Kidney epithelial cell (primary cell): Measurements from ENCODE around the gene ACTN4. TPM values are rescaled to one million over a fixed set of nuclear protein-coding genes. Genes with fewer than 3 reads are reported as not detected.

Experiments used
- DNase-seq: peaks from one replicate; pipeline ENCODE4 v3.0.0-alpha.2; 2010; ENCODE audit warnings: low read depth
- H3K27me3 ChIP-seq: 2 replicates; pipeline ENCODE4 v1.6.0; 2011; ENCODE audit warnings: low read length; ENCODE audit not compliant: control insufficient read depth, insufficient read depth
- H3K36me3 ChIP-seq: 2 replicates; pipeline ENCODE4 v1.5.1; 2011; ENCODE audit warnings: low read length; ENCODE audit not compliant: control insufficient read depth, insufficient read depth
- H3K4me3 ChIP-seq: 2 replicates; pipeline ENCODE4 v1.5.1; 2011; ENCODE audit warnings: low read depth, mild to moderate bottlenecking, control low read depth, low read length
- total RNA-seq: library from RNA; depleted of rRNA; stranded (reverse); fragments of >200 nt; gene quantifications from 2 replicates; pipeline ENCODE4 v1.2.3, GENCODE V29; 2015
- TF ChIP-seq, protein P1 (sequence below): IDR thresholded peaks from 2 replicates; pipeline ENCODE4 v1.5.1; 2011; ENCODE audit warnings: mild to moderate bottlenecking, moderate library complexity, low read length, control low read depth, inconsistent platforms; ENCODE audit not compliant: insufficient read depth, poor library complexity, severe bottlenecking

The ACTN4 gene
- total RNA-seq, 1 donor from 2014 or later, result 821 TPM

GRCh38 chr19:38634757-38635482, 12.5 kb upstream of the ACTN4 start:
- peaks cover 2% of the 10 kb centered on the region for H3K36me3 ChIP-seq
- H3K4me3 ChIP-seq, result no peak overlapping the region
- no peak for DNase-seq
- no peaks in the 10 kb centered on the region for H3K27me3 ChIP-seq
- TF ChIP-seq, protein P1, sequence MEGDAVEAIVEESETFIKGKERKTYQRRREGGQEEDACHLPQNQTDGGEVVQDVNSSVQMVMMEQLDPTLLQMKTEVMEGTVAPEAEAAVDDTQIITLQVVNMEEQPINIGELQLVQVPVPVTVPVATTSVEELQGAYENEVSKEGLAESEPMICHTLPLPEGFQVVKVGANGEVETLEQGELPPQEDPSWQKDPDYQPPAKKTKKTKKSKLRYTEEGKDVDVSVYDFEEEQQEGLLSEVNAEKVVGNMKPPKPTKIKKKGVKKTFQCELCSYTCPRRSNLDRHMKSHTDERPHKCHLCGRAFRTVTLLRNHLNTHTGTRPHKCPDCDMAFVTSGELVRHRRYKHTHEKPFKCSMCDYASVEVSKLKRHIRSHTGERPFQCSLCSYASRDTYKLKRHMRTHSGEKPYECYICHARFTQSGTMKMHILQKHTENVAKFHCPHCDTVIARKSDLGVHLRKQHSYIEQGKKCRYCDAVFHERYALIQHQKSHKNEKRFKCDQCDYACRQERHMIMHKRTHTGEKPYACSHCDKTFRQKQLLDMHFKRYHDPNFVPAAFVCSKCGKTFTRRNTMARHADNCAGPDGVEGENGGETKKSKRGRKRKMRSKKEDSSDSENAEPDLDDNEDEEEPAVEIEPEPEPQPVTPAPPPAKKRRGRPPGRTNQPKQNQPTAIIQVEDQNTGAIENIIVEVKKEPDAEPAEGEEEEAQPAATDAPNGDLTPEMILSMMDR, result peak; percentile 91

DNA sequence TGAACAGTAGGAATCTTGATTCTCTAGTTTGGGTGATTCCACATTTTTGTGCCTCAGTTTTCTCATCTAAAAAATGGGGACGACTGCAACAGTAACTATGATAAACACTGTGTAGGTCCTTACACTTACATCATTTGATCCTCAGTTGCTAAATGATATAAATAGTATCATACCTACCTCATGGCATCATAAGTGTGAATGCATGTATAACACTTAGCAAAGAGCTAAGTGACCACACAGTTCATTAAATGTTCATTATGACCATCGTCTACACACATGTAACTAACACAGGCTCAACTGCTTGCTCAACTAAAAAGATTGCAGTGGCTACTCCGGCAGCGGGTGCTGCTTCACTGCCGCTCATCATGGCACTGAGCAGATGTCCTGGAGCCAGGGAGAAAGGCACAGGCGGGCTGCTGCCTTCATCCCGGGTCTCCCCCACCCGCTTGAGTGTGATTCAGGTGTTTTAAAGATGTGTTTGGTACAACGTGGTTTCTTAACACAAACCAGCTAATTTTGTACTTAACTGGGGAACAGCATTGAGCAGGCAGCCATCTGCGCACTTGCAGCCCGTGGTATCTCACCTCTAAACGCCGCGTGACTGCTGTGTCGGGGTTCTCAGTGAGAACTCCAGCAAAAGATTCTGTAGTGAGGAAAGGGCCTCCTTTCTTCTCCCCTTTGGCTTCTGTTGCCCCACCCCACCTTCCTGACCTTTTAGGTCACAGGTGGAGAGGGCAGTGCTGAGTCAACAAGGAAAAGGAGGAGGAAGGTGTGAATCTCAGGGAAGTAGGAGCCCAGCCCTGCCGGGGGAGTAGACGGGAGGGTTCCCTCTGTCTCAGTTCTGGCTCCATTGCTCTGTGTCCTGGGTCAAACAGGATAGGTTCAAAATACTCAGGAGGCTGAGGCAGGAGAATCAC, 11.7 kb upstream of the ACTN4 start:
- TF ChIP-seq, protein P1, result no peak
- peaks cover 2% of the 10 kb centered on the region for H3K36me3 ChIP-seq
- DNase-seq, result no peak
- no peaks in the 10 kb centered on the region for H3K27me3 ChIP-seq
- H3K4me3 ChIP-seq, result no peak overlapping the region

- no peaks in the 10 kb centered on the region for H3K27me3 ChIP-seq
- peaks cover 2% of the 10 kb centered on the region for H3K36me3 ChIP-seq
- TF ChIP-seq, protein P1, result no peak
- DNase-seq, result no peak
- H3K4me3 ChIP-seq, result no peak overlapping the region
Observed at GRCh38 chr19:38638461-38638860, 9.0 kb upstream of the ACTN4 start.

DNA sequence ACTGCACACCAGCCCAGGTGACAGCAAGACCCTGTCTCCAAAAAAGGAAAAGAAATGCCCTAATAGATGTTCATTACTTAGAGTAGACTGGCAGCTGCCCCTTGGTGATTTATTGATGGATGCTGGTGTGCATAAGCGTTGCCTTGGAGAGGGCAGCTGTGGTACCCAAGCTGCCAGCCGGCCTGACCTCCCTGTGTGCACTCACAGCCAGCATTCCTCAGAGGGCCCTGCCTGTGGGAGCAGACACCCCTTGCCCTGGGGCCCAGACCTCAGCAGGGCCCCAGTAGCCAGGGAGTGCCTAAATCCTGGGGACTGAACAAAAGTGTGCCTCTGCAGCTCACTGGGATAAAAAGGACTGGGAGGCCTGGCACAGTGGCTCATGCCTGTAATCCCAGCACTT, 7.8 kb upstream of the ACTN4 start:
- H3K4me3 ChIP-seq, result no peak overlapping the region
- no peak for DNase-seq
- peaks cover 2% of the 10 kb centered on the region for H3K36me3 ChIP-seq
- TF ChIP-seq, protein P1, result no peak
- H3K27me3 ChIP-seq, result no peaks in the 10 kb centered on the region

- no peak for DNase-seq
- TF ChIP-seq, protein P1, result no peak
- no peak overlapping the region for H3K4me3 ChIP-seq
- H3K36me3 ChIP-seq, result peaks cover 2% of the 10 kb centered on the region
- no peaks in the 10 kb centered on the region for H3K27me3 ChIP-seq
Observed at GRCh38 chr19:38640368-38640767, 7.1 kb upstream of the ACTN4 start.
